Measurements from ENCODE around the gene GMEB1.

GMEB1 gene

DNA sequence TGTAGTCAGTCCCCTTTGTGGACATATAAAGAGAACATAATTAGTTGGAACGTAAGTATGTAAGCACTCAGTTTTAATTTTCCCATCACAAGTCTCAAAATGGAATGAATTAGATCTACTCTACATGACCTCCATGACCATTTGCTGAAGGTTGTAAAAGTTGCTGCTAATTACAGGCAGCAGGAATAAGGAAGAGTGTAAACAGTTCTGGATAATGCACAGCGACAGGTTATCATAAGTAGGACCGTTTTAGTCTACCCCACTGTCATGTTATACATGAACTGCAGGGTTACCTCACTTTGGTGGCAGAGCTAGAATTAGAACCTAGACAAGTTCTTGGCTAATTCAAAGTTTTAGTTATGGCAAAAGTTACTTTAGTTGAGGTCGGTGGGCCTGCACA lies 89.8 kb downstream of the GMEB1 start:
- H3K9ac ChIP-seq (ENCODE audit: low read length) = no peak overlapping the region
- no peak overlapping the region for H2BK120ac ChIP-seq (ENCODE audit: insufficient read depth, low read length, poor library complexity)
- no peak overlapping the region for H3K23ac ChIP-seq (ENCODE audit: low read length)
- H4K8ac ChIP-seq (ENCODE audit: low read depth, low read length) = no peak overlapping the region
- H4K91ac ChIP-seq (ENCODE audit: low read depth, low read length) = no peak overlapping the region
- no peak overlapping the region for H2BK5ac ChIP-seq (ENCODE audit: low read depth, low read length, poor library complexity)
- no peak overlapping the region for H3K18ac ChIP-seq (ENCODE audit: low read length)
- no peak overlapping the region for H3K27ac ChIP-seq (ENCODE audit: low read depth, low read length)
- no peak overlapping the region for H3K4me3 ChIP-seq (ENCODE audit: low read depth, low read length)
- no peak overlapping the region for H2AK5ac ChIP-seq (ENCODE audit: low read length)
- peaks cover 23 to 24% of the 10 kb centered on the region in 2 experiments for H3K36me3 ChIP-seq (ENCODE audit: control insufficient read depth in 1 of 2, insufficient read depth in 2 of 2, low read length in 2 of 2)
- H3K79me1 ChIP-seq (ENCODE audit: low read length) = no peaks in the 10 kb centered on the region
- no peak for DNase-seq
- H3K9me3 ChIP-seq (ENCODE audit: insufficient read depth, low read depth, low read length) = no peaks in the 10 kb centered on the region
- no peaks in the 10 kb centered on the region for H3K4me1 ChIP-seq (ENCODE audit: control insufficient read depth in 1 of 2, insufficient read depth in 2 of 2, low read length in 2 of 2)
- no peak overlapping the region for H3K4me2 ChIP-seq (ENCODE audit: low read length)
- no peaks in the 10 kb centered on the region for H3K27me3 ChIP-seq (ENCODE audit: insufficient read depth, low read length)
- H4K12ac ChIP-seq (ENCODE audit: low read depth, low read length) = no peak overlapping the region
- no CpG with 5 or more reads among the region's 4 CpGs for WGBS (ENCODE audit: extremely low coverage, insufficient coverage, insufficient read length)
- H3K14ac ChIP-seq (ENCODE audit: low read length) = no peak overlapping the region
- H3K79me2 ChIP-seq (ENCODE audit: control insufficient read depth, insufficient read depth, low read length, poor library complexity) = peaks cover 13% of the 10 kb centered on the region
- H2AFZ ChIP-seq (ENCODE audit: insufficient read depth, low read length, poor library complexity) = no peak overlapping the region
- peak overlapping the region; percentile 16 for H3K4ac ChIP-seq (ENCODE audit: low read depth, low read length)
- H2BK12ac ChIP-seq (ENCODE audit: low read length) = no peak overlapping the region

DNA sequence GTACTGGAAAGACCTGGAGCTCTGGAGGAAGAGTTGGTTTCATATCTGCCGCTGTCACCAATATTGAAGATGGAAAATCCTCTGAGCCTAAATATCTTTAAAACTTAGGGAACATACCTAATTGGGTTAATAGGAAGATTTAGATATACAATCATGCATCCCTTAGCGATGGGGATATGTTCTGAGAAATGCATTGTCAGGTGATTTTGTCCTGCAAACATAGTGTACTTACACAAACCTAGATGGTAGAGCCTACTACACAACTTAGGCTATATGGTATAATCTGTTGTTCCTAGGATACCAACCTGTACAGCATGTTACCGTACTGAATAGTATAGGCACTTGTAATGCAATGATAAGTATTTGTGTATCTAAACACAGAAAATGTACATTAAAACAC lies 90.7 kb downstream of the GMEB1 start:
- no peaks in the 10 kb centered on the region for H3K9me3 ChIP-seq (ENCODE audit: insufficient read depth, low read depth, low read length)
- no peak overlapping the region for H3K4me3 ChIP-seq (ENCODE audit: low read depth, low read length)
- no peak overlapping the region for H3K9ac ChIP-seq (ENCODE audit: low read length)
- H2BK5ac ChIP-seq (ENCODE audit: low read depth, low read length, poor library complexity) = no peak overlapping the region
- H3K27ac ChIP-seq (ENCODE audit: low read depth, low read length) = no peak overlapping the region
- H3K36me3 ChIP-seq (ENCODE audit: control insufficient read depth in 1 of 2, insufficient read depth in 2 of 2, low read length in 2 of 2) = peaks cover 17 to 24% of the 10 kb centered on the region in 2 experiments
- H3K23ac ChIP-seq (ENCODE audit: low read length) = no peak overlapping the region
- peaks cover 13% of the 10 kb centered on the region for H3K79me2 ChIP-seq (ENCODE audit: control insufficient read depth, insufficient read depth, low read length, poor library complexity)
- no peak overlapping the region for H3K4me2 ChIP-seq (ENCODE audit: low read length)
- no peaks in the 10 kb centered on the region for H3K27me3 ChIP-seq (ENCODE audit: insufficient read depth, low read length)
- no peak overlapping the region for H2AK5ac ChIP-seq (ENCODE audit: low read length)
- no CpG with 5 or more reads among the region's 3 CpGs for WGBS (ENCODE audit: extremely low coverage, insufficient coverage, insufficient read length)
- no peaks in the 10 kb centered on the region for H3K79me1 ChIP-seq (ENCODE audit: low read length)
- H2BK12ac ChIP-seq (ENCODE audit: low read length) = no peak overlapping the region
- no peak overlapping the region for H3K14ac ChIP-seq (ENCODE audit: low read length)
- H4K8ac ChIP-seq (ENCODE audit: low read depth, low read length) = no peak overlapping the region
- no peak overlapping the region for H3K18ac ChIP-seq (ENCODE audit: low read length)
- no peak for DNase-seq
- H4K91ac ChIP-seq (ENCODE audit: low read depth, low read length) = no peak overlapping the region
- H3K4me1 ChIP-seq (ENCODE audit: control insufficient read depth in 1 of 2, insufficient read depth in 2 of 2, low read length in 2 of 2) = no peaks in the 10 kb centered on the region
- no peak overlapping the region for H2BK120ac ChIP-seq (ENCODE audit: insufficient read depth, low read length, poor library complexity)
- no peak overlapping the region for H4K12ac ChIP-seq (ENCODE audit: low read depth, low read length)
- peak overlapping the region; percentile 85 for H3K4ac ChIP-seq (ENCODE audit: low read depth, low read length)
- H2AFZ ChIP-seq (ENCODE audit: insufficient read depth, low read length, poor library complexity) = no peak overlapping the region

GRCh38 chr1:28761189-28761588 lies 92.6 kb downstream of the GMEB1 start:
- H3K79me2 ChIP-seq (ENCODE audit: control insufficient read depth, insufficient read depth, low read length, poor library complexity) = peaks cover 15% of the 10 kb centered on the region
- no peak overlapping the region for H3K27ac ChIP-seq (ENCODE audit: low read depth, low read length)
- no peaks in the 10 kb centered on the region for H3K4me1 ChIP-seq (ENCODE audit: control insufficient read depth in 1 of 2, insufficient read depth in 2 of 2, low read length in 2 of 2)
- no peak overlapping the region for H4K8ac ChIP-seq (ENCODE audit: low read depth, low read length)
- no peak overlapping the region for H2AK5ac ChIP-seq (ENCODE audit: low read length)
- no peak overlapping the region for H3K4me3 ChIP-seq (ENCODE audit: low read depth, low read length)
- no peaks in the 10 kb centered on the region for H3K9me3 ChIP-seq (ENCODE audit: insufficient read depth, low read depth, low read length)
- no peak overlapping the region for H2BK120ac ChIP-seq (ENCODE audit: insufficient read depth, low read length, poor library complexity)
- H3K9ac ChIP-seq (ENCODE audit: low read length) = no peak overlapping the region
- H2BK12ac ChIP-seq (ENCODE audit: low read length) = no peak overlapping the region
- no peak overlapping the region for H4K91ac ChIP-seq (ENCODE audit: low read depth, low read length)
- no peak overlapping the region for H2AFZ ChIP-seq (ENCODE audit: insufficient read depth, low read length, poor library complexity)
- peak overlapping the region; percentile 76 for H3K4ac ChIP-seq (ENCODE audit: low read depth, low read length)
- H3K79me1 ChIP-seq (ENCODE audit: low read length) = no peaks in the 10 kb centered on the region
- H3K27me3 ChIP-seq (ENCODE audit: insufficient read depth, low read length) = no peaks in the 10 kb centered on the region
- no peak overlapping the region for H3K18ac ChIP-seq (ENCODE audit: low read length)
- H2BK5ac ChIP-seq (ENCODE audit: low read depth, low read length, poor library complexity) = no peak overlapping the region
- peaks cover 24 to 30% of the 10 kb centered on the region in 2 experiments for H3K36me3 ChIP-seq (ENCODE audit: control insufficient read depth in 1 of 2, insufficient read depth in 2 of 2, low read length in 2 of 2)
- H3K23ac ChIP-seq (ENCODE audit: low read length) = no peak overlapping the region
- no peak overlapping the region for H4K12ac ChIP-seq (ENCODE audit: low read depth, low read length)
- H3K4me2 ChIP-seq (ENCODE audit: low read length) = no peak overlapping the region
- peak; percentile 84 to 89 for DNase-seq
- H3K14ac ChIP-seq (ENCODE audit: low read length) = no peak overlapping the region
- no CpG with 5 or more reads among the region's 5 CpGs for WGBS (ENCODE audit: extremely low coverage, insufficient coverage, insufficient read length)

- Histone ChIP-seq H2BK12ac (ENCODE audit: low read length) (no peak overlapping the region), H2AK5ac (ENCODE audit: low read length) (no peak overlapping the region), H3K18ac (ENCODE audit: low read length) (no peak overlapping the region), H3K9ac (ENCODE audit: low read length) (no peak overlapping the region), H2AFZ (ENCODE audit: insufficient read depth, low read length, poor library complexity) (no peak overlapping the region), H3K14ac (ENCODE audit: low read length) (no peak overlapping the region), H3K4me1 (ENCODE audit: control insufficient read depth in 1 of 2, insufficient read depth in 2 of 2, low read length in 2 of 2) (no peaks in the 10 kb centered on the region), H3K4me3 (ENCODE audit: low read depth, low read length) (no peak overlapping the region), H3K23ac (ENCODE audit: low read length) (no peak overlapping the region), H4K91ac (ENCODE audit: low read depth, low read length) (no peak overlapping the region), H3K36me3 (ENCODE audit: control insufficient read depth in 1 of 2, insufficient read depth in 2 of 2, low read length in 2 of 2) (peaks cover 22 to 25% of the 10 kb centered on the region in 2 experiments), H3K9me3 (ENCODE audit: insufficient read depth, low read depth, low read length) (no peaks in the 10 kb centered on the region), H4K8ac (ENCODE audit: low read depth, low read length) (no peak overlapping the region), H3K79me2 (ENCODE audit: control insufficient read depth, insufficient read depth, low read length, poor library complexity) (peaks cover 6% of the 10 kb centered on the region), H4K12ac (ENCODE audit: low read depth, low read length) (no peak overlapping the region), H3K27me3 (ENCODE audit: insufficient read depth, low read length) (no peaks in the 10 kb centered on the region), H3K79me1 (ENCODE audit: low read length) (no peaks in the 10 kb centered on the region), H3K27ac (ENCODE audit: low read depth, low read length) (no peak overlapping the region), H3K4me2 (ENCODE audit: low read length) (no peak overlapping the region), H2BK120ac (ENCODE audit: insufficient read depth, low read length, poor library complexity) (no peak overlapping the region), H3K4ac (ENCODE audit: low read depth, low read length) (no peak overlapping the region), H2BK5ac (ENCODE audit: low read depth, low read length, poor library complexity) (no peak overlapping the region)
- DNase-seq = no peak
- whole genome bisulfite sequencing (ENCODE audit: extremely low coverage, insufficient coverage, insufficient read length) = no CpG with 5 or more reads among the region's 2 CpGs
Measured at GRCh38 chr1:28766532-28767183, 98.1 kb downstream of the GMEB1 start.

Data from trophoblast cell (in vitro differentiated cells and primary cell).